SK-N-SH treated with all-trans-retinoic acid at 6 μM for 48 hours (cell line): Measurements from ENCODE around the gene PPM1B.

ENCODE experiments used
- ATAC-seq: fragments of 200-7000 bp; cut with Tn5 transposase; 3 replicates; pipeline ENCODE4 v1.9.1; 2020; ENCODE audit warnings: mild to moderate bottlenecking, moderate library complexity
- ARNTL ChIP-seq: fragments of 450-650 bp; formaldehyde crosslinking; IDR thresholded peaks from 2 replicates; pipeline ENCODE4 v1.5.0; 2020; ENCODE audit warnings: low read depth, mild to moderate bottlenecking, moderate library complexity, borderline replicate concordance
- BACH2 ChIP-seq: fragments of 250-450 bp; sonication (Bioruptor Pico); IDR thresholded peaks from 2 replicates; pipeline ENCODE4 v1.9.0; 2021; ENCODE audit warnings: mild to moderate bottlenecking, borderline replicate concordance
- CREB5 ChIP-seq: fragments of 250-450 bp; sonication (Bioruptor Pico); IDR thresholded peaks from 2 replicates; pipeline ENCODE4 v1.5.1; 2020; ENCODE audit warnings: low read depth, mild to moderate bottlenecking, moderate library complexity
- CSDC2 ChIP-seq: fragments of 250-450 bp; sonication (Bioruptor Pico); IDR thresholded peaks from 2 replicates; pipeline ENCODE4 v1.5.0; 2020; ENCODE audit warnings: mild to moderate bottlenecking, moderate library complexity
- ESRRG ChIP-seq: fragments of 250-450 bp; sonication (Bioruptor Pico); IDR thresholded peaks from 2 replicates; pipeline ENCODE4 v1.6.1; 2021; ENCODE audit warnings: mild to moderate bottlenecking
- GLIS3 ChIP-seq: fragments of 250-450 bp; sonication (Bioruptor Pico); IDR thresholded peaks from 2 replicates; pipeline ENCODE4 v1.5.0; 2020; ENCODE audit warnings: mild to moderate bottlenecking, moderate library complexity
- ISL1 ChIP-seq: fragments of 250-450 bp; sonication (Bioruptor Pico); IDR thresholded peaks from 2 replicates; pipeline ENCODE4 v2.1.2; 2022; ENCODE audit warnings: mild to moderate bottlenecking, moderate library complexity
- OSR1 ChIP-seq: fragments of 250-450 bp; sonication (Bioruptor Pico); IDR thresholded peaks from 2 replicates; pipeline ENCODE4 v1.8.0; 2022; ENCODE audit warnings: moderate library complexity, mild to moderate bottlenecking, inconsistent platforms
- POU6F1 ChIP-seq: fragments of 250-450 bp; sonication (Bioruptor Pico); IDR thresholded peaks from 2 replicates; pipeline ENCODE4 v1.8.0; 2021; ENCODE audit warnings: low read depth, mild to moderate bottlenecking, moderate library complexity, borderline replicate concordance
- PPARA ChIP-seq: fragments of 250-450 bp; sonication (Bioruptor Pico); IDR thresholded peaks from 2 replicates; pipeline ENCODE4 v1.5.0; 2020; ENCODE audit warnings: mild to moderate bottlenecking, borderline replicate concordance
- RARB ChIP-seq: fragments of 250-450 bp; sonication (Bioruptor Pico); IDR thresholded peaks from 2 replicates; pipeline ENCODE4 v1.8.0; 2021; ENCODE audit warnings: mild to moderate bottlenecking, moderate library complexity
- SNAI2 ChIP-seq: fragments of 250-450 bp; sonication (Bioruptor Pico); IDR thresholded peaks from 2 replicates; pipeline ENCODE4 v1.5.0; 2020; ENCODE audit warnings: mild to moderate bottlenecking, moderate library complexity
- TCF4 ChIP-seq: fragments of 250-450 bp; sonication (Bioruptor Pico); IDR thresholded peaks from 2 replicates; pipeline ENCODE4 v1.8.0; 2021; ENCODE audit warnings: mild to moderate bottlenecking, moderate library complexity, borderline replicate concordance
- TOX ChIP-seq: fragments of 250-450 bp; sonication (Bioruptor Pico); IDR thresholded peaks from 2 replicates; pipeline ENCODE4 v1.8.0; 2021; ENCODE audit warnings: mild to moderate bottlenecking, moderate library complexity, borderline replicate concordance
- TSHZ2 ChIP-seq: fragments of 250-450 bp; sonication (Bioruptor Pico); IDR thresholded peaks from 2 replicates; pipeline ENCODE4 v1.5.0; 2020; ENCODE audit warnings: mild to moderate bottlenecking, moderate library complexity
- ZC3H10 ChIP-seq: fragments of 250-450 bp; sonication (Bioruptor Pico); IDR thresholded peaks from 2 replicates; pipeline ENCODE4 v1.5.1; 2021; ENCODE audit warnings: mild to moderate bottlenecking, moderate library complexity
- ZFP3 ChIP-seq: fragments of 250-450 bp; sonication (Bioruptor Pico); IDR thresholded peaks from 2 replicates; pipeline ENCODE4 v1.5.0; 2020; ENCODE audit warnings: mild to moderate bottlenecking, moderate library complexity
- ZFP30 ChIP-seq: fragments of 450-650 bp; formaldehyde crosslinking; IDR thresholded peaks from 2 replicates; pipeline ENCODE4 v1.5.0; 2022; ENCODE audit warnings: mild to moderate bottlenecking, moderate library complexity
- ZNF565 ChIP-seq: fragments of 450-650 bp; formaldehyde crosslinking; conservative IDR thresholded peaks from 2 replicates; pipeline ENCODE4 v1.5.0; 2020; ENCODE audit warnings: low read depth, mild to moderate bottlenecking, moderate library complexity
- ZNF70 ChIP-seq: fragments of 450-650 bp; formaldehyde crosslinking; IDR thresholded peaks from 2 replicates; pipeline ENCODE4 v1.5.0; 2020; ENCODE audit warnings: mild to moderate bottlenecking, moderate library complexity
- ZNF8 ChIP-seq: fragments of 450-650 bp; formaldehyde crosslinking; IDR thresholded peaks from 2 replicates; pipeline ENCODE4 v1.5.0; 2020; ENCODE audit warnings: mild to moderate bottlenecking, moderate library complexity
- TF ChIP-seq, protein P1 (sequence below): fragments of 250-450 bp; sonication (Bioruptor Pico); IDR thresholded peaks from 2 replicates; pipeline ENCODE4 v1.5.1; 2021; ENCODE audit warnings: mild to moderate bottlenecking, moderate library complexity
- TF ChIP-seq, protein P2 (sequence below): fragments of 250-450 bp; sonication (Bioruptor Pico); IDR thresholded peaks from 2 replicates; pipeline ENCODE4 v1.8.0; 2020; ENCODE audit warnings: mild to moderate bottlenecking, moderate library complexity, borderline replicate concordance

The PPM1B gene

GRCh38 chr2:44184106-44184505 lies 15.4 kb downstream of the PPM1B start:
- no peak for ATAC-seq
- TF ChIP-seq SNAI2 (CRISPR knock-in tag) (no peak), ZFP30 (CRISPR knock-in tag) (no peak), ZNF70 (CRISPR knock-in tag) (no peak)
- TF ChIP-seq, all 23 proteins: peak for 0

- TF ChIP-seq PPARA (CRISPR knock-in tag), result no peak
These were observed 18.1 kb downstream of the PPM1B start for GRCh38 chr2:44186810-44187209.

DNA sequence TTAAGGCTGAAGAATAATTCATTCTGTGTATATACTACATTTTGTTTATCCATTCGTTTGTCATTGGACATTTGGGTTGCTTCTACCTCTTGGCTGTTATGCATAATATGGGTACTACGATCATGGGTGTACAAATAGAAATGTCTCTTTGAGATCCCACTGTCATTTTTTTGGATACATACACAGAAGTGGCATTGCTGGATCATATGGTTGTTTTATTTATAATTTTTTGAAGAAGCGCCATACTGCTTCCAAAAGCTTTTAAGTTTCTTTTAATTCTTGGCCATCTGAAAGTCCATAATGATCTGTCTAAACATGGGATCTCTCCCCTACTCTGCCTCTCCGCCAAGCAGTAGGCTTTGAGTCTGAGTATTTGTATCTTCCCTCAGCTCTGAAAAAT lies 18.6 kb downstream of the PPM1B start:
- ATAC-seq, result no peak
- TF ChIP-seq PPARA (CRISPR knock-in tag), result no peak
- TF ChIP-seq ZFP3, result no peak
- no peak for TF ChIP-seq TOX (CRISPR knock-in tag)
- no peak for TF ChIP-seq ZNF8 (CRISPR knock-in tag)
- TF ChIP-seq POU6F1 (CRISPR knock-in tag), result no peak
- TF ChIP-seq, protein P1, sequence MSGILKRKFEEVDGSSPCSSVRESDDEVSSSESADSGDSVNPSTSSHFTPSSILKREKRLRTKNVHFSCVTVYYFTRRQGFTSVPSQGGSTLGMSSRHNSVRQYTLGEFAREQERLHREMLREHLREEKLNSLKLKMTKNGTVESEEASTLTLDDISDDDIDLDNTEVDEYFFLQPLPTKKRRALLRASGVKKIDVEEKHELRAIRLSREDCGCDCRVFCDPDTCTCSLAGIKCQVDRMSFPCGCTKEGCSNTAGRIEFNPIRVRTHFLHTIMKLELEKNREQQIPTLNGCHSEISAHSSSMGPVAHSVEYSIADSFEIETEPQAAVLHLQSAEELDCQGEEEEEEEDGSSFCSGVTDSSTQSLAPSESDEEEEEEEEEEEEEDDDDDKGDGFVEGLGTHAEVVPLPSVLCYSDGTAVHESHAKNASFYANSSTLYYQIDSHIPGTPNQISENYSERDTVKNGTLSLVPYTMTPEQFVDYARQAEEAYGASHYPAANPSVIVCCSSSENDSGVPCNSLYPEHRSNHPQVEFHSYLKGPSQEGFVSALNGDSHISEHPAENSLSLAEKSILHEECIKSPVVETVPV (CRISPR knock-in tag), result no peak
- TF ChIP-seq ISL1, result no peak
- no peak for TF ChIP-seq GLIS3 (CRISPR knock-in tag)
- no peak for TF ChIP-seq ZNF70 (CRISPR knock-in tag)
- no peak for TF ChIP-seq ESRRG
- TF ChIP-seq, protein P2, sequence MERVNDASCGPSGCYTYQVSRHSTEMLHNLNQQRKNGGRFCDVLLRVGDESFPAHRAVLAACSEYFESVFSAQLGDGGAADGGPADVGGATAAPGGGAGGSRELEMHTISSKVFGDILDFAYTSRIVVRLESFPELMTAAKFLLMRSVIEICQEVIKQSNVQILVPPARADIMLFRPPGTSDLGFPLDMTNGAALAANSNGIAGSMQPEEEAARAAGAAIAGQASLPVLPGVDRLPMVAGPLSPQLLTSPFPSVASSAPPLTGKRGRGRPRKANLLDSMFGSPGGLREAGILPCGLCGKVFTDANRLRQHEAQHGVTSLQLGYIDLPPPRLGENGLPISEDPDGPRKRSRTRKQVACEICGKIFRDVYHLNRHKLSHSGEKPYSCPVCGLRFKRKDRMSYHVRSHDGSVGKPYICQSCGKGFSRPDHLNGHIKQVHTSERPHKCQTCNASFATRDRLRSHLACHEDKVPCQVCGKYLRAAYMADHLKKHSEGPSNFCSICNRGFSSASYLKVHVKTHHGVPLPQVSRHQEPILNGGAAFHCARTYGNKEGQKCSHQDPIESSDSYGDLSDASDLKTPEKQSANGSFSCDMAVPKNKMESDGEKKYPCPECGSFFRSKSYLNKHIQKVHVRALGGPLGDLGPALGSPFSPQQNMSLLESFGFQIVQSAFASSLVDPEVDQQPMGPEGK (CRISPR knock-in tag), result no peak
- TF ChIP-seq ARNTL (CRISPR knock-in tag), result no peak
- no peak for TF ChIP-seq RARB (CRISPR knock-in tag)
- TF ChIP-seq CREB5 (CRISPR knock-in tag), result no peak
- TF ChIP-seq TSHZ2 (CRISPR knock-in tag), result no peak
- TF ChIP-seq ZFP30 (CRISPR knock-in tag), result no peak
- no peak for TF ChIP-seq CSDC2
- TF ChIP-seq OSR1 (CRISPR knock-in tag), result no peak
- TF ChIP-seq TCF4 (CRISPR knock-in tag), result no peak
- TF ChIP-seq ZC3H10 (CRISPR knock-in tag), result no peak

More at GRCh38 chr2:44186810-44187209, 18.1 kb downstream of the PPM1B start:
- ATAC-seq, result no peak

GRCh38 chr2:44188696-44189095 lies 20.0 kb downstream of the PPM1B start:
- ATAC-seq, result no peak
- TF ChIP-seq RARB (CRISPR knock-in tag) (no peak), ZNF565 (CRISPR knock-in tag) (no peak), ZNF70 (CRISPR knock-in tag) (no peak), BACH2 (CRISPR knock-in tag) (no peak), GLIS3 (CRISPR knock-in tag) (no peak), ZFP30 (CRISPR knock-in tag) (no peak), ARNTL (CRISPR knock-in tag) (no peak), OSR1 (CRISPR knock-in tag) (no peak), PPARA (CRISPR knock-in tag) (no peak), ZFP3 (no peak), TSHZ2 (CRISPR knock-in tag) (no peak), ZNF8 (CRISPR knock-in tag) (no peak)
- TF ChIP-seq, protein P1 (CRISPR knock-in tag), result no peak
